UCSD-AML1 (cell line): ENCODE measurements around the gene SEMA4A.
"Not testable (repeated sequence)": the region's sequence is repeated elsewhere in the genome, so short reads cannot be mapped to it uniquely, and the experiment has no call there.

ENCODE experiments used
- DNase-seq: peaks from one replicate; lab custom pipeline; 2025; ENCODE audit not compliant: unreplicated experiment; lab: John Stamatoyannopoulos, UW

The SEMA4A gene

GRCh38 chr1:156153362-156153761, at the start of gene SEMA4A:
Gene SEMA4A, plus strand, starts transcription at chr1:156153585. Its CDS starts 994 bp downstream, at chr1:156154579.
- DNase-seq: no peak

DNA sequence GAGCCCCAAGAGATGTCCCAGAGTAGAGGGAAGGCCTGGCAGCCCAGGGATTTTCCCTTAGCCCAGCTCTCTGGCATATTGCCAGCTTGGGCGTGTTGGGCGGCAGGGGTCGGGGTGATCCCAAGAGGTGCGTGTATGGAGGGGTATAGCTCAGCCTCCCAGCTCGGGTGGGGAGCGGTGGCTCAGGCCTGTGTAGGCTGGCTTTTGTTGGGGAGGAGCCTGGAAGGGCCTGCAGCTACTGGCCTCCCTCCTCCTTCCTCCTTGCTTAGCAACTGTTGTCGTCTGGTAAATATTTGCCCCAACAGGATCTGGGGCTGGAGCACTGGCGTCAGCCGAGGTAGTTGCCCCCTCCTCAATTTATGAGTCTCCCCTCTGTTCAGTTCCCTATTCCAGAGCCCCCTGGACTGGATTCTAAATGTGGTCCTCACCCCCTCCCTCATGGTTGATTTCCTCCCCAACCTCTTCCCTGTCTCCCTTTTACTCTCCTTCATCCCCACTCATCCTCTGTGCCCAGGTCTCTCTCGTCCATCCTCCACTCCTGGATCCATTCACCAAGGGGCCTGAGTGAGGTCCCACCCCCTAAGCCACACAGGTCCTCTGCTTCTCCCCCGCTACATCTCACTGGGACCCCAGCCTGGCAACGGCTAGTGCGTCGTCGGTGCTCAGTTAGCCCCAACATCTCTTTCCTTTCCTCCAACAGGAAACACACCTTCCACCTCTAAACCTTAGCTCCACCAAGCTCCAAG, 49.1 kb upstream of the SEMA4A start:
- peak; percentile 47 for DNase-seq

DNA sequence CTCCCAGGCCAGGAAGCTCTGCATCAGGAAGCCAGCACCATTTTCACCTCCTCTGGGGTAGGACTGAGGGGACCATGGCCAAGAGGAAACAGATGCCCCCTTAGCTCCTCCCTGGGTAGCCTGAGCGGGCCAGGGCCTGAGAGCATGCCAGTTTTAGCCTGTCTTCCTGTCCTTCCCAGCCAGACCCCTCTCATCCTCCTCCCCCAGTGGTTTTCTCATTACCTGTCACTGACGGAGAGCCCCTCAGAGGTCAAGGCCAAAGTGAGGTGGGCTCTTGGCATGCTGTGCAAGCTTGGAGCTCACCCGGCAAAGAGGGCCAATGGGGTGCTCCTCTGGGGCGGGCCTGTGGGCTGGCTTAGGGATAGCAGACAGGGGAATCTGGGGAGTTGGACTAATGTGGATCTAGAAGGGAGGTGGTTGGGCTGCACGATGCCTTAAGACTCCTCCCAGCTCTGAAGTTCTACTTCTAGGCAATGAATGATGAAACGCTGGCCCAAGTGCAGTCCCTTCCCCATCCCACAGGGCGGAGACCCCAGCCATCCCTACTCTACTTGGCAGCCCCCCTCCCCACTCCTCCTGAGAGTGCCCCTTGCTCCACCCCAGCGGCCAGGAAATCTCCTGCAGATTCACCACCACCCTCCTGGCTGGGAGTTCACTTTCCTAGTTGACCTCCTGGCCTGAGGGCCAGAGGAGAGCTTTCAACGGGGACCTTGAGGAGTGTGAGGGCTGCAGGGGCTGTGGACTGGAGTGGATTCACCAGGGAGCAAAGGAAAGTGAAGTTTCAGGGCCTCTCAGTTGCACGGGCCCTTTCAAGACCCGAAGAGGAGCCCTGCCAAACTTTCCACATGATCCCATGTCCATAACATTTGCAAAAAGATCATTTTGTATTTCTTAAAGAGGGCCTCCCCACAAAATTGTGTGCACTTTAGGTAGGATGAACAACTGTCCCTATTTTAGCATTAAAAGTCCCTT, 48.2 kb upstream of the SEMA4A start:
- no peak for DNase-seq

- no peak for DNase-seq
These were observed 46.5 kb upstream of the SEMA4A start for GRCh38 chr1:156106624-156107488.

GRCh38 chr1:156108057-156108456, 45.3 kb upstream of the SEMA4A start:
- no peak for DNase-seq

GRCh38 chr1:156108664-156109241, 44.6 kb upstream of the SEMA4A start:
- DNase-seq: no peak

DNA sequence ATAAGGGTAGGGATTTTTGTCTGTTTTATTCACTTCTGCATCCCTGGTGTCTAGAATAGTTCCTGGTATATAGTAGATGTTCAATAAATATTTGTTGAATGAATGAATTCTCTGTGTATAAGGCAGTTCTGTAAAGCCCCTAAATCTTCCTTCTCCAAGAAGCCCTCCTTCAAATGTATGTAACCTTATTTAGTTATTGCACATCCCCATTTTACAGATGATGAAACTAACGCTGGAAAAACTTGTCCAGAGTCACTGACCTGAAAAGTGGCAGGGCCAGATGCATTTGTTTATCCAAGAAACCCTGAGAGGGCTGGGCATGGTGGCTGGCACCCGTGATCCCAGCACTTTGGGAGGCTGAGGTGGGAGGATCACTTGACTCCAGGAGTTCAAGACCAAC, 43.1 kb upstream of the SEMA4A start:
- no peak for DNase-seq

DNA sequence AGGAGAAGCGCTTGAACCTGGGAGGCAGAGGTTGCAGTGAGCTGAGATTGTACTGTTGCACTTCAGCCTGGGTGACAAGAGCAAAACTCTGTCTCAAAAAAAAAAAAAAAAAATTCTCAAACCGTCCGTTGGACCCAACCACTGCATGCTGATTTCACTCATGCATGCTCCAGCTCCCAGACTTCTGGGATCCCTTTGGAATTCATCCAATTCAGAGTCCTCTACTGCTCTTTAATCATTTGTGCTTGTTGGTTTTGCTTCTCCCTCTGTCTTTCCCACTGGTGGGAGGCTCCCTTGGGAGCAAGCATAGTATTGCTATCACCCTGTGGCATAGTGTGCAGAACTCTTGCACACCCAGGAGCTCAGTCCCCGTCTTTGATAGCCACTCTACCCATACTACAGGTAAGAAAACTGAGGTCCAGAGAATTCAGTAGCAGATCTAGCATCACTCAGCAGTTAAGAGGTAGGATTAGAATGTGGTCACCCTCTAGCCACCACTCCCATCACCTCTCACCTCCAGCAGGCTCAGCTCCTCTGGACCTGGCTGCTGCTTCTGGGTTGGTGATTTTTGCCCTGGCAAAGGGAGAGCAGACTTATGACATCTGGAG, 41.9 kb upstream of the SEMA4A start:
- no peak for DNase-seq

DNA sequence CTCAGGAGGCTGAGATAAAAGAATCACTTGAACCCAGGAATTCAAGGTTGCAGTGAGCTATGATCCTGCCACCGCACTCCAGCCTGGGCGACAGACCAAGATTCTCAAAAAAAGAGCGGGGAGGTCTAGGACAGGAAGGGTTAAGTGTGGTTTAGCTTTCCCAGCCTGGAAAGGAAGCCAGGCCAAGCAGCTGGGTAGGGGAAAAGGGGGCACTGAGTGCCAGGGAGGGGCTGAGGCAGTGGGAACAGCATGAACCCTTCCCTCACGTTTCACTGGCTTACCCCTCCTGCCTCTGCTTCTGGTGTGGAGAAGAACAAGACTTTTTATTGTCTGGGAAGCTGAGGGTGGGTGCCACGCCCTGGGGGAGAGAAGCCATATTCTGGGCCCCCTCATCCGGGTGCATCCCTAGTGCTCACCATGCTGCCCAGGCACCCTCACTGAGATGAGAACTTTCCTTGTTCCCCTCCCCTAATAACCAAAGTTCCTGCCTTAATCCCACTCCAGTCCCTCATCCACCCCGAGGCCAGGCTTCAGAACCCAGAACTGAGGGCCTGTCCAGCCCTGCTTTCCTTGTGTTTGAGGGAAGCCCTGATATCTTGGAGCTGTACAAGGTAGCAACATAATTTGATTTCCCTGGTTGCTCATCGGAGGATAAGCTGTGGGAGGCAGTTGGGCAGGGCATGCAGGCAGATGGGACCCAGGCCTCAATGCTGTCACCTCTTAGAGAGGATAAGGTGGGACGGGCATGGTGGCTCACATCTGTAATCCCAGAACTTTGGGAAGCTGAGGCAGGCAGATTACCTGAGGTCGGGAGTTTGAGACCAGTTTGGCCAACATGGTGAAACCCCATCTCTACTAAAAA, 40.9 kb upstream of the SEMA4A start:
- no peak for DNase-seq

DNA sequence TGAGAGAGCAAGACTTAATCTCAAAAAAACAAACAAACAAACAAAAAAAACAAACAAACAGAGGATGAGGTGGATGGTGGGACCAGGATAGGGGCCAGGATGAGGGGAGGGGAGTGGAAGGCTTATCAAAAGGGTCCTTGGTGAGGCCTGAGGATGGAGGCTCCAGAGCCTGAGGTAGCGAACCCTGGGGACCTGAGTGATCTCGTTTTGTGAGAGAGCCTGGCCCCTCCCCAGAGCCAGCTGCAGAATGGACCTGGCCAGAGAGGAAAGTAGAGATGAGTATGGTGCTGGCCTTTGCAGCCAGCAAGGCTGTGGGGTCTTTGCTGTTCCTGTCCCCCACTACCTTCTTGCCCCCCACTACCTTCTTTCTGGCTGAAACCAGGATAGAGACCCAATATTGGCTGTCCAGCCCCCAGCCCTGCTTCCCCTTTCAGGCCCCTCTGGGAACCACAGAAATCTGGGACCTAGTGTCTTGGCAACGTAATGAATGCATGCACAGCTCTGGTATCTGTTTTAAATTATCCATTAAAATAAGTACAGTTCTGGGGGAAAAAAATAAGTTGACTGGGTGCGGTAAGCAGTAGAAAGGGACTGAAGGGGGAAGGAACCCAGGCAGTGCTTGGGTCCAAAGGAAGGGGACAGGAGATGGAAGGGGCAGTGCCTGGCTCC, 40.0 kb upstream of the SEMA4A start:
- no peak for DNase-seq

- peak; percentile 74 for DNase-seq
These were observed 39.1 kb upstream of the SEMA4A start, which contains the start of gene LMNA for GRCh38 chr1:156114101-156114918. Gene LMNA, plus strand, starts transcription at chr1:156114711. Its CDS starts 208 bp downstream, at chr1:156114919.

GRCh38 chr1:156114919-156115513, 38.4 kb upstream of the SEMA4A start:
- no peak for DNase-seq

DNA sequence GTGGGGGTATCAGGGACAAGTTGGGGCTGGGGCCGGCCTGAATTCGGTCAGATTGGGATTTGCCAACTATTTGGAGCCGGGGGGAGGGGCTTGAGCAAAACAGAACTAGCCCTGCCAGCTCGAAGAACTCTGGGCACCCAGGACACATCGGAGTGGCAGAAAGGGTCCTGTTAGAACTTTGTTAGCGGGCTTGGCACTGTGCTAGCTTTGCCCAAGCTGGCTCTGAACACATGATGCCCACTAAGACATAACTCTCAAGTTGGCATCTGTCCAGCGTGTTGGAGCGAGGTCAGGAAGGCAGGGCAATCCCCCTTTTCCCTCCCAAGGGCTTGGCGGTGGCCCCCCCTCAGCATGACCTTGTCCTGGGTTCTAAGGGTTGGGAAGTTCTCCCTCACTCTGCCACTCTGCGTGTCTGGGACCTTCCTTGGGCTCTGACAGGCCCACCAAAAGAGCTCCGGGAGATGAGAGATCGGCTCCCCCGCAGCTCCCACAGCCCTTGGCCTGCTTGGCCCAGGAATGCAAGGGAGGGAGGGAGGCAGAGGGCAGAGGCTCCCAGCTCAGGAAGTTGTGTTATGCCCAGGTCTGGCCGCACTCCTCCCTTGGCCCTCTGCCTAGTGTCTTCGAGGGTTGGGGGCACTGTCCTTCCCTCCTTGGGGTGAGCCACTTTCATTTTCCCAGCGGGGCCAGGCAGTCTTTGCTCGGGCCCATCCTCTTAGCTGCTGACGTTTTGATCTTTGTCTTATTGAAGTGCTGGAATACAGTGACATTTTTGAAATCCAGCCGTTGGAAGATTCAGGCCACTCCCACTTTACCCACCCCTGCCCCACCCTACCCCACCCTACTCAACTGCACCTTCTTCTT, 37.6 kb upstream of the SEMA4A start:
- DNase-seq: no peak

DNA sequence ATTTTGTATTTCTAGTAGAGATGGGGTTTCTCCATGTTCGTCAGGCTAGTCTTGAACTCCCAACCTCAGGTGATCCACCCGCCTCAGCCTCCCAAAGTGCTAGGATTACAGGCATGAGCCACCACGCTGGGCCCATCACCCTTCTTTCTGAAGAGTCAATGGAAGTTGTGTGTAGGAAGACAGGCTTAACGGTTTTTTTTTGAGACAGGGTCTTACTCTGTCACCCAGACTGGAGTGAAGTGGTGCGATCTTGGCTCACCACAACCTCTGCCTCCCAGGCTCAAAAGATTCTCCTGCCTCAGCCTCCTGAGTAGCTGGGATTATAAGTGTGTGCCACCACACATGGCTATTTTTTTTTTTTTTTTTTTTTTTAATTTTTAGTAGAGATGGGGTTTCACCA, 36.7 kb upstream of the SEMA4A start:
- DNase-seq: not testable (repeated sequence)

DNA sequence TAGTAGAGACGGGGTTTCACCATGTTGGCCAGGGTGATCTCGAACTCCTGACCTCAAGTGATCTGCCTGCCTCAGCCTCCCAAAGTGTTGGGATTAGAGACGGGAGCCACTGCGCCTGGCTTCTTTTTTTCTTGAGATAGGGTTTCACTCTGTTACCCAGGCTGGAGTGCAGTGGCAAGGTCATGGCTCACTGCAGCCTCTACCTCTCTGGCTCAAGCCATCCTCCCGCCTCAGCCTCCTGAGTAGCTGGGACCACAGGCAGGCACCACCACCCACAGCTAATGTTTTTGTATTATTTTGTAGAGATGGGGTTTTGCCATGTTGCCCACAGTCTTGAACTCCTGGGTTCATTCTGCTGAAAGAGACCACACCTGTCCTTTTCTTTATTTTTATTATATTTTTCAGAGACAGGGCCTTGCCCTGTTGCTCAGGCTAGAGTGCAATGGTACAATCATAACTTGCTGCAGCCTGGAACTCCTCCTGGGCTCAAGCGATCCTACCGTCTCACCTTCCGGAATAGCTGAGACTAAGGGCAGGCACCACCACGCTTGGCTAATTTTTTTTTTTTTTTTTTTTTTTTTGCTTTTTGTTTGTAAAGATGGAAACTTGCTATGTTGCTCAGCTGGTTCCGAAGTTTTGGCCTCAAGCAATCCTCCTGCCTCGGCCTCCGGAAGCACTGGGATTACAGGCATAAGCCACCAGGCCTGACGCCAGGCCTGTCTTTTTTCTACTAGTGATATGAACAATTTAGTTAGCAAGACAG, 35.8 kb upstream of the SEMA4A start:
- DNase-seq: no peak
